HCT116 (cell line): ENCODE results near the gene C1orf105.

Source experiments
- CEBPB ChIP-seq: IDR thresholded peaks from 2 replicates; pipeline ENCODE4 v1.6.1; 2012; ENCODE audit warnings: low read depth
- CTCF ChIP-seq, 3 experiments: fragments of 200-600 bp in 1 of 3; sonication (generic) in 1 of 3; IDR thresholded peaks in 2 of 3; conservative IDR thresholded peaks in 1 of 3; 2 replicates each; pipeline ENCODE4 v1.5.1; 2012 to 2017; ENCODE audit warnings: low read depth in 2 of 3, low read length in 2 of 3, antibody characterized with exemption in 1 of 3, borderline replicate concordance in 1 of 3, control low read depth in 1 of 3, mild to moderate bottlenecking in 1 of 3, mixed read lengths in 1 of 3, mixed run types in 1 of 3, moderate library complexity in 1 of 3; ENCODE audit not compliant: insufficient read depth in 1 of 3
- ELF1 ChIP-seq: IDR thresholded peaks from 2 replicates; pipeline ENCODE4 v1.6.1; 2012; ENCODE audit warnings: low read depth, borderline replicate concordance
- EZH2 ChIP-seq: fragments of 200-600 bp; sonication (generic); IDR thresholded peaks from 2 replicates; pipeline ENCODE4 v1.6.1; 2017; ENCODE audit warnings: antibody characterized with exemption, mixed run types
- EZH2phosphoT487 ChIP-seq: fragments of 200-600 bp; IDR thresholded peaks from 2 replicates; pipeline ENCODE4 v1.6.1; 2018; ENCODE audit warnings: antibody characterized with exemption, borderline replicate concordance
- POLR2A ChIP-seq: IDR thresholded peaks from 2 replicates; pipeline ENCODE4 v1.7.0; 2011; ENCODE audit warnings: borderline replicate concordance; ENCODE audit not compliant: insufficient read depth, insufficient read length; ENCODE audit errors: extremely low read depth
- POLR2AphosphoS5 ChIP-seq: IDR thresholded peaks from 2 replicates; pipeline ENCODE4 v1.6.1; 2011; ENCODE audit warnings: mild to moderate bottlenecking, low read depth, low read length, moderate library complexity
- RAD21 ChIP-seq: IDR thresholded peaks from 2 replicates; pipeline ENCODE4 v1.6.1; 2012; ENCODE audit warnings: low read depth, mild to moderate bottlenecking
- SP1 ChIP-seq: IDR thresholded peaks from 2 replicates; pipeline ENCODE4 v1.6.1; 2012; ENCODE audit warnings: low read depth
- YY1 ChIP-seq: IDR thresholded peaks from 2 replicates; pipeline ENCODE4 v1.6.1; 2011; ENCODE audit warnings: low read length, low read depth, moderate library complexity, mild to moderate bottlenecking; ENCODE audit not compliant: insufficient replicate concordance; ENCODE audit errors: extremely low read depth
- ZFX ChIP-seq: fragments of 450-650 bp; IDR thresholded peaks from 2 replicates; pipeline ENCODE4 v1.6.1; 2017
- TF ChIP-seq, protein P1 (sequence below): IDR thresholded peaks from 2 replicates; pipeline ENCODE4 v1.6.1; 2012
- TF ChIP-seq, protein P2 (sequence below): IDR thresholded peaks from 2 replicates; pipeline ENCODE4 v1.6.1; 2011; ENCODE audit warnings: mild to moderate bottlenecking, low read length, moderate library complexity; ENCODE audit not compliant: insufficient replicate concordance; ENCODE audit errors: extremely low read depth

DNA sequence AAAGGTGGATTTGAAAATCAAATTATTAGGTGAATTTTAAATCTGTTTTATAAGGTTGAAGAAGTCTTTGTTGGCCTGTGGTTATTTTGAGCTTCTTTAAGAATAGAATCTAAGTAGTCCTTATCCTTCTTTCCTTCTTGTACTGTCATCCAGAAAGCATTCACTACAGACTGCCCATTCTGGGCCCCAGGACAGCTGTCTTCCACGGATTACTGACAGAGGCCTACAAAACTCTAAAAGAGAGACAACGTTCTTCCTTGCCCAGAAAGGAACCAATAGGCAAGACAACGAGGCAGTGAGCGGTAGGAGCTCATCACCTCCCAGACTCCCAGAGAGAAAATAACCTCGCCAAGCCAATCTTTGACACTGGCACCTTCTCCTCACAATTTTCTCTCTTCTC lies 47.8 kb downstream of the C1orf105 start:
- TF ChIP-seq CTCF (IDR thresholded peaks at IDR 0.05 in 2 of 3, conservative IDR thresholded peaks at IDR 0.05 in 1 of 3; ENCODE audit: borderline replicate concordance in 1 of 3, insufficient read depth in 1 of 3, low read depth in 2 of 3, low read length in 2 of 3) (no peak), POLR2A (no peak), ZFX (no peak), SP1 (no peak), ELF1 (no peak), YY1 (no peak), CEBPB (no peak), EZH2phosphoT487 (no peak), RAD21 (no peak), EZH2 (no peak), POLR2AphosphoS5 (no peak)
- TF ChIP-seq, protein P1, sequence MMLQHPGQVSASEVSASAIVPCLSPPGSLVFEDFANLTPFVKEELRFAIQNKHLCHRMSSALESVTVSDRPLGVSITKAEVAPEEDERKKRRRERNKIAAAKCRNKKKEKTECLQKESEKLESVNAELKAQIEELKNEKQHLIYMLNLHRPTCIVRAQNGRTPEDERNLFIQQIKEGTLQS: no peak
- TF ChIP-seq, protein P2, sequence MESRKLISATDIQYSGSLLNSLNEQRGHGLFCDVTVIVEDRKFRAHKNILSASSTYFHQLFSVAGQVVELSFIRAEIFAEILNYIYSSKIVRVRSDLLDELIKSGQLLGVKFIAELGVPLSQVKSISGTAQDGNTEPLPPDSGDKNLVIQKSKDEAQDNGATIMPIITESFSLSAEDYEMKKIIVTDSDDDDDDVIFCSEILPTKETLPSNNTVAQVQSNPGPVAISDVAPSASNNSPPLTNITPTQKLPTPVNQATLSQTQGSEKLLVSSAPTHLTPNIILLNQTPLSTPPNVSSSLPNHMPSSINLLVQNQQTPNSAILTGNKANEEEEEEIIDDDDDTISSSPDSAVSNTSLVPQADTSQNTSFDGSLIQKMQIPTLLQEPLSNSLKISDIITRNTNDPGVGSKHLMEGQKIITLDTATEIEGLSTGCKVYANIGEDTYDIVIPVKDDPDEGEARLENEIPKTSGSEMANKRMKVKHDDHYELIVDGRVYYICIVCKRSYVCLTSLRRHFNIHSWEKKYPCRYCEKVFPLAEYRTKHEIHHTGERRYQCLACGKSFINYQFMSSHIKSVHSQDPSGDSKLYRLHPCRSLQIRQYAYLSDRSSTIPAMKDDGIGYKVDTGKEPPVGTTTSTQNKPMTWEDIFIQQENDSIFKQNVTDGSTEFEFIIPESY: no peak
